ENCODE measurements around the gene CDK2.
"Not testable (repeated sequence)": the region's sequence is repeated elsewhere in the genome, so short reads cannot be mapped to it uniquely, and the experiment has no call there.

CDK2 gene

DNA sequence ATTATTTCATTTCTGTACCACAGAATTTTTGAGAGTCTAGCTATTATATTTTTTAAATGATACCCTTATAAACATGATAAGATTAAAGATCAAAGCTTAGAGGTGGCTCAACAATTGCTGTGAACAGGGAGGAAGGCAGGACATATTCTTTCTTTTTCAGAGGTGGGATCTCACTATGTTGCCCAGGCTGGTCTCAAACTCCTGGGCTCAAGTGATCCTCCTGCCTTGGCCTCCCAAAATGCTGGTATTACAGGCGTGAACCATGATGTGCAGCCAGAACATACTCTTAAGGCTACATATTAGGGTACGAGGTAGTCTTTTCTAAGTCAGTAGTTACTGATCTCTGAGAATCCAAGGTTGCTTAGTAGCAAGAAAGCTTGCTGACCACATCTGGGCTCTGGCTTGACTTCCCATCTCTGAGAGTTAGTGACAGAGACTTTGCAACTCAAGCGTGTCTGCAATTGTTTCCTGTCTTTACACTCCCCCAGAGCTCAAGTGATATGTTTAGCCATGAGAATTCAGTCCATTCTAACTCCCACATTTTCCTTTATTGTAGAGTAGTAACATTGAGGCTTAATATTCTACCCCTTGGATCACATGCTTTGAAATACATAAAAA, 15.8 kb downstream of the CDK2 start:
- DNase-seq: no peak

DNA sequence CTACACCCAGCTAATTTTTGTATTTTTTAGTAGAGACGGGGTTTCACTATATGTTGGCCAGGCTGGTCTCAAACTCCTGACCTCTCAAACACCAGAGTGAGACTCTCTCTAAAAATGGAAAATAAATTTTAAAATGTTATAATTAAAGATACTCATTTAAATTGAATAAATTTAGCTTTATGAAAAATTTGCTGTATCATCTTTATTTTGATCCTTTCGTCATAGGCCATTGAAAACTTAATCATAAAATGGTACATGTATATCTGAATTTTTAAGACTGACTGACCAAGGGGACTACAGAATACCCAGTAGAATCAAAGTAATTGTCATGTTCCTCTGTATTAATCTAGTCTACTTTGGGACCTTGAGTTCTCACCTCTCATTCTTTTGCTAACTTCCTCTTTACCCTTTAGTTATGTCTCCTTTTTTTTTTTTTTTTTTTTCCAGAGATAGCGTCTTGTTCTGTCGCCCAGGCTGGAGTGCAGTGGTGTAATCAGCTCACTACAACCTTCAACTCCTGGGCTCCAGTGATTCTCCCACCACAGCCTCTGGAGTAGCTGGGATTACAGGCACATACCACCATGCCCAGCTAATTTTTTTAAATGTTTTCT, 16.7 kb downstream of the CDK2 start:
- DNase-seq: no peak

DNA sequence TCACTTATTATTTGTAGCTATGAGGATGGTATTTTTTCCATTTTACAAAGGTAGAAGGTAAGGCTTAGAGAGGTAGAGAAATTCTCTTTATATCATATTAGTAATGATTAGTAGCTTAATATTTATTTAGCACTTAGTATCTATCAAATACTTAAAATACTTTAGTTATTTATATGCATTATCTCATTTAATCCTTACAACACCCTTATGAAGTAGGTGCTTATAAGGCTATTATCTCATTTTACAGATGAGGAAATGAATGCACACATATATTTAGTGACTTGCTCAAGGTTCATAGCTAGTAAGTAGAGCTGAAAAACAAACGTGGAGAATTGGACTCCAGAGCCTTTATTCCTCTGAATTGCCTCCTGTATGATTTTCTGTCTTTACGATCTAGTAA, 18.2 kb downstream of the CDK2 start:
- DNase-seq: no peak

DNA sequence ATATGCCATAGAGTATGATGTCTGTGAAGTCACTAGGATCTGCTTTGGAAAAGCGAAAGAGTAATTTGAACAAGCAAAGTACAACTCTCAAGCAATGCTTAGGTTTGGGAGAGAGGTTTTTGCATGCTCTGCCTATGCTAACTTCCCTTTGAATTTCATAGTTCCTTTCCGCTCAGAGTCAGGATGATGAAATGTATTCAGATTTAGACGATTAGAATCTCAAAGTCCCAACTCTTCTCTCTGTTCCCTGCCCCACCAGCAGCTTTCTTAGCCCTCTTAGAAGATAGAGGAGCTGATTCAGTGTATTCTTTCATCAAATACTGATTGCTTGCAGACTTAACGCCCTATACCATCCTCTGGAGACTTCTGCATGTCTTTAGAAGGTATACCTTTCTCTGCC, 18.7 kb downstream of the CDK2 start:
- DNase-seq: no peak

DNA sequence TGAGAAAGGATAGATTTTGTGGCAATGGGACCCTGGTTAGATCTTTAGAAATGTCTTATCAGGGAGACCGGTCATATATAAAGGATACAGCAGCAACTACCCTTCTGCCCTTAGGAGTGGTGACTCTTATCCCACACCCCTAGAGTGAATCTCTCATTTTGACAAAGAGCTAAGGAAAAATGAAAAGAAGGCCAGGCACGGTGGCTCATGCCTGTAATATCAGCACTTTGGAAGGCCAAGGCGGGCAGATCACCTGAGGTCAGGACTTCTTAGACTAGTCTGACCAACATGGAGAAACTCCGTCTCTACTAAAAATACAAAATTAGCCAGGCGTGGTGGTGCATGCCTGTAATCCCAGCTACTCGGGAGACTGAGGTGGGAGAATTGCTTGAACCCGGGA, 19.3 kb downstream of the CDK2 start:
- not testable (repeated sequence) for DNase-seq

DNA sequence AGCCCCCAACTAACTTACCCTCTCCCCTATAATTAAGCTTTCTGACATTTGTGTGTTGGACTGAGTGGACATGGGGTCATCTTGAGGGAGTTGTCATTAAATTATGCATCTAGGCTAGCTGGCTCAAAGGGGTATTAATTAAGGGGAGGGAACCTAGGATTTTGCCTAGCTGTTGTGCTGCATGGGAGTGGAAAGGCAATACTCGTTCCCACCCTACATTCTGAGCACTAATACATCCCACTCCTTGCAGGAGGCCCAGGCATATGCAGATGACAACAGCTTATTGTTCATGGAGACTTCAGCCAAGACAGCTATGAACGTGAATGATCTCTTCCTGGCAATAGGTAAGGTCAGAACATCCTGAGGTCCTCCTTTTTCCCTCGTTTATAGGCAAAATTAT, 24.5 kb downstream of the CDK2 start:
- DNase-seq: no peak

DNA sequence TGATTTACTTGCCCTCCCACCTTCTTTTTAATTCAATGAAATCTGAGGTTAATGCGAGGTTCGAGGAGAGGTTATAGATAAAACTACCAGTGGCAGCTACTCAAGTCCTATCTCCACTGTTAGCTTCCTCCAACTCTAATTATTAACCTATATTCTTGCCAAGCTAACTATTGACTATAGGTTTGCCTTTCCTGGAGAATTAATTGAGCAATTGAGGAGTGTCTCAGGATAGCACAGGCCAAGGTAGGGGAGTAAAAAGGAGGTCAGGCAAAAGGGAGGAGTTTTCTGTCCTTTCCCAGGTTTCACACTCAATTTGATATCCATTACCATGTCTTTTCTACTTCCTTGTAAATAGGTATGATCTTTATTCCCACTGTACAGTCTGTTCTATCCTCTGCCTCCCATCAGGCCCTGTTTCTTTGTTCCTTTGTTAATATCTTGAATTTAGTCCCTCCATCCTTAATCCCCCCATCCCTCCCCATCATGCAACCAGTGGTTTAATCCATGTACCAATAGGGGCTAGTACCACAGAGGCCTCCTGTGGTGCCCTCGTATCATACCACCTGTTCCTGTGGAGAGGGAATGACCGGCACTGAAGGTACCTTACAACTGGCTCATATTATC, 26.7 kb downstream of the CDK2 start:
- no peak for DNase-seq

DNA sequence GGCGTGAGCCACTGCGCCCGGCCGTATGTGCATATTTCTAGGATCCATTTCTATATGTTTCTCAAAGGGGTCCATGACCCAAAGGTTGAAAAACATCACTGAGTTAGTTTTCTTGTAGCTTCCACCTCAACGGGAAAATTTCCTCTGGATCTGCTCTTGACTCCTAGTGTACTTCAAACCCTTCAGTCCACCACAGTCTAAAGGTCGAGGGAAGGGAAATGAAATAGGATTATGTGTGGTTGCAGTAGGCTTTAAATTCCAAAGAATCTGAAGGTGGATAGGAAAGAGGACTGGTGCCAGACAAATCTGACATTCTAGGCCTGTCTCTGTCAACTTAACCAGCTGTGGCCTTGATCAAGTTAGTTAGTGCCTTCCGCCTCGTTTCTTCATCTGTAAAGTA, 28.7 kb downstream of the CDK2 start:
- no peak for DNase-seq

DNA sequence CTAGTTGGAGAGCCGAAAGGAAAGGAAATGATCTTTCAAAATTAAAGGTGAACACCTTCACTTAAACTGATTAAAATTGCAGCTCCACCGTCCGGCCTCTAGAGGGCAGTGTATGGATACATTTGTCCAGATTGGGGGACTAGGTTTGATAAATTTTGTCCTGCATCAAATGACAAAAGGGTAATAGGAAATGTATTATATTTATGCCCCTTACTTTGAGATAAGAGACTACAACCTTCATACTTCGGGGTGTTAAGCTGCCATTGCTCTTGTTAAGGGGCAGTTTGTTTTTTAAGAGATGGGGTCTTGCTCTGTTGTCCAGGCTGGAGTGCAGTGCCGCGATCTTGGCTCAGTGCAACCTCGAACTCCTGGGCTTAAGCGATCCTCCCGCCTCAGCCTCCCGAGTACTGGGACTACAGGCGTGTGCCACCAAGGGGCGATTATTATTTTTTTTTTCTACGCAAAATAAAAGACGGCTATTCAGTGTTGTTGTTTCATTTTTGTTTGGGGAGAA, 29.6 kb downstream of the CDK2 start:
- peak; percentile 49 for DNase-seq

DNA sequence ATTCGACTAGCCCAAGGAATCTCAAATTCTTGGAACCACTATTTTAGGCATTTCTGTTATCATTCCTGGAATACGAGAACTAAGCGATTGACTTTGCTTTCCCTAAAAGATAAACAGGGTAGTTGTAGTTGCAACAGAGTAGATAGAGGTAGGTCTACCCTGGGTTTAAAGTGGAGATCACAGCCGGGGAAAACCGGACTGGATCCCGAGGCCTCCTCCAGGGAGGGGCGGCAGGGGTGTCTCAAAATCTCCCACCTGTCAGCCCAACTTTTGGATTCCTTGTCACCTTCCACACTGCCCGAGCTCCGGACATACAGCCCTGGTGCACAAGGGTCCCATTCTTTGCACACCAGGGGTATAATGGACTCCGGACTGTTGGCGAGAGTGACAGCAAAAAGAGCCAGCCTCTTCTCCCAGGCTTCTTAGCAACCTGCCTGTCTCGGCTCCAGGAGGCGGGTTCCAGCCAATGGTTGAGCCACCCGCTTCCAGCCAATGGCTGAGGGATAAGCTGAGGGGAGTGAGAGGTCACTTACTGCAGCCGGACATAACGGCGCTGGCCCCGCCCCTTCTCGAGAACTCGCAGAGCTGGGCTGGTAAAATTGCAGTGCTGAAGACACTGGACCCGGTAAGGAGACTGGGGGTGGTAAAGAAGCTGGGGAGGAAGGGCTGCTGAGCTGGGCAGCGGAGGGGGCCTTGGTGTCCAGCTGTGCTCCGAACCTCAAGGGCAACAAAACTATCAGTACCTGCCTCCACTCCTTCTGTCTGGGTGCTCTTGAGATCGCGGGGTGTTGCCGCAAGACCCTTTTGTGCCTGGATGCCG, 30.3 kb downstream of the CDK2 start, which contains the start of gene SUOX:
SUOX (plus strand) TSS at position 562 of the 820 bp plus-strand sequence. CDS start 4,946 bp downstream, outside the sequence.
- no peak for DNase-seq

DNA sequence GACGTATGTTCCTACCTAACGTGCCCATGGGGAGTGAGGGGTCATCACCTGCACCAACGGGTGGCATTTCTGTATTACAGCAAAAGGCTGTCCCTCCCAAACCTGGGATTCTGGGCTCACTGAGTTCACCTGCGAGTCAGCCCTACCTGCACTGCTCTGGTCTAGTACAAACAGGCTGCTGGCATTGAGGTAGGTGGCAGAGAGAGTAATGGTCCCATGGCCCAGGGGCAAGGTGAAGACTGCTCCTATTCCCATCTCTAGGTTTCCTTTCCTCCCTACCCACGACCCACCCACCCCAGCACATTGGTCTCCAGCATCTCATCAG, 30.9 kb downstream of the CDK2 start:
- no peak for DNase-seq

DNA sequence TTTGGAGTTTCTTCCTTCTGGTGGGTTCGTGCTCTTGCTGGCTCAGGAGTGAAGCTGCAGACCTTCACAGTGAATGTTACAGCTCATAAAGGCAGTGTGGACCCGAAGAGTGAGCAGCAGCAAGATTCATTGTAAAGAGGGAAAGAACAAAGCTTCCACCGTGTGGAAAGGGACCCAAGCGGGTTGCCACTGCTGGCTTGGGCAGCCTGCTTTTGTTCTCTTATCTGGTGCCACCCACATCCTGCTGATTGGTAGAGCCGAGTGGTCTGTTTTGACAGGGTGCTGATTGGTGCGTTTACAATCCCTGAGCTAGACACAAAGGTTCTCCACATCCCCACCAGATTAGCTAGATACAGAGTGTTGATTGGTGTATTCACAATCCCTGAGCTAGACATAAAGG, 32.9 kb downstream of the CDK2 start:
- DNase-seq: not testable (repeated sequence)

DNA sequence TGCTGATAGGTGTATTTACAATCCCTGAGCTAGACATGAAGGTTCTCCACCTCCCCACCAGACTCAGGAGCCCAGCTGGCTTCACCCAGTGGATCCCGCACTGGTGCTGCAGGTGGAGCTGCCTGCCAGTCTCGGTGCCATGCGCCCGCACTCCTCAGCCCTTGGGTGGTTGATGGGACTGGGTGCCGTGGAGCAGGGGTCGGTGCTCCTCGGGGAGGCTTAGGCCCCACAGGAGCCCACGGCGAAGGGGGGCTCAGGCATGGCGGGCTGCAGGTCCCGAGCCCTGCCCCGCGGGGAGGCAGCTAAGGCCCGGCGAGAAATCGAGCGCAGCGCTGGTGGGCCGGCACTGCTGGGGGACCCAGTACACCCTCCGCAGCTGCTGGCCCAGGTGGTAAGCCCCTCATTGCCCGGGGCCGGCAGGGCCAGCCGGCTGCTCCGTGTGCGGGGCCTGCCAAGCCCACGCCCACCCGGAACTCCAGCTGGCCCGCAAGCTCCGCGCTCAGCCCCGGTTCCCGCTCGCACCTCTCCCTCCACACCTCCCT, 33.4 kb downstream of the CDK2 start:
- DNase-seq: not testable (repeated sequence)

DNA sequence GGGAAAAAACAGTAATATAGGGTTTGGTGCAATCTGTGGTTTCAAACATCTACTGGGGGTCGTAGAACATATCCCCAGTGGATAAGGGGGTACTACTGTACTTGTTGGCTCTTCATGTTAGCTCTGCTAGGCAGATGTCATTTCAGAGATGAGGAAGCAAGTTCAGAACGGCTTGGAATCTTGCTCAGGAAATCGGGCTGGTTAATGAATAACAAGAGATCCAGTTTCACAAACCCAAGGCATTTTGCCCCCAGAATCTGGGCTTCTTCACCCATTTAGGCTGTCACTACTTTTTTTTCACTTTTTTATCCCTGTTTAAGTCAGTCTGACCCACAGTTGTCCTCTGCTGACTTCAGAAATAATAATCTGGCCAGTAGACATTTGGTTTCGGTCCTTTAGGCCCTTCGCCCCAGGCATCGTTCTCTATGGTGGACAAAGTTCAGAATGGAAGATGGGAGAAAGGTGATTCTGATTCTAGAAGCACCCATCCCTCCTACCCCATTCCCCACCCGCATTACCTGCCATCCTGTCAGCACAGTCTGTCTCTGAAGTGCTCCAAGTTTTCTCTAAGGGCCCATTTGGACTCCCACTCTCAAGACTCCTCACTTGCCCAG, 35.0 kb downstream of the CDK2 start:
- DNase-seq: no peak

DNA sequence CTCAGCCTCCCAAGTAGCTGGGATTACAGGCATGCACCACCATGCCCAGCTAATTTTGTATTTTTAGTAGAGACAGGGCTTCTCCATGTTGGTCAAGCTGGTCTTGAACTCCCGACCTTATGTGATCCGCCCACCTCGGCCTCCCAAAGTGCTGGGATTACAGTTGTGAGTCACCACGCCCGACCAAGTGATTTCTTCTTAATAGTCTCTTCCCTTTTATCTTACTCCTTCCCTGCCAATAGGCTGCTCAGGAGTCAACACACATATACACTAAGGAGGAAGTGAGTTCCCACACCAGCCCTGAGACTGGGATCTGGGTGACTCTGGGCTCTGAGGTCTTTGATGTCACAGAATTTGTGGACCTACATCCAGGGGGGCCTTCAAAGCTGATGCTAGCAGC, 36.7 kb downstream of the CDK2 start:
- DNase-seq: not testable (repeated sequence)

DNA sequence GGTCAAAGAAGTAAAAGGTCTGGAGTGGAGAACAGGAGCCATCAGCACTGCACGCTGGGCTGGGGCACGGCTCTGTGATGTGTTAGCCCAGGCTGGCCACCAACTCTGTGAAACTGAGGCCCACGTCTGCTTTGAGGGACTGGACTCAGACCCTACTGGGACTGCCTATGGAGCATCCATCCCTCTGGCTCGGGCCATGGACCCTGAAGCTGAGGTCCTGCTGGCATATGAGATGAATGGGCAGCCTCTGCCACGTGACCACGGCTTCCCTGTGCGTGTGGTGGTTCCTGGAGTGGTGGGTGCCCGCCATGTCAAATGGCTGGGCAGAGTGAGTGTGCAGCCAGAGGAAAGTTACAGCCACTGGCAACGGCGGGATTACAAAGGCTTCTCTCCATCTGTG, 37.6 kb downstream of the CDK2 start:
- DNase-seq: no peak

DNA sequence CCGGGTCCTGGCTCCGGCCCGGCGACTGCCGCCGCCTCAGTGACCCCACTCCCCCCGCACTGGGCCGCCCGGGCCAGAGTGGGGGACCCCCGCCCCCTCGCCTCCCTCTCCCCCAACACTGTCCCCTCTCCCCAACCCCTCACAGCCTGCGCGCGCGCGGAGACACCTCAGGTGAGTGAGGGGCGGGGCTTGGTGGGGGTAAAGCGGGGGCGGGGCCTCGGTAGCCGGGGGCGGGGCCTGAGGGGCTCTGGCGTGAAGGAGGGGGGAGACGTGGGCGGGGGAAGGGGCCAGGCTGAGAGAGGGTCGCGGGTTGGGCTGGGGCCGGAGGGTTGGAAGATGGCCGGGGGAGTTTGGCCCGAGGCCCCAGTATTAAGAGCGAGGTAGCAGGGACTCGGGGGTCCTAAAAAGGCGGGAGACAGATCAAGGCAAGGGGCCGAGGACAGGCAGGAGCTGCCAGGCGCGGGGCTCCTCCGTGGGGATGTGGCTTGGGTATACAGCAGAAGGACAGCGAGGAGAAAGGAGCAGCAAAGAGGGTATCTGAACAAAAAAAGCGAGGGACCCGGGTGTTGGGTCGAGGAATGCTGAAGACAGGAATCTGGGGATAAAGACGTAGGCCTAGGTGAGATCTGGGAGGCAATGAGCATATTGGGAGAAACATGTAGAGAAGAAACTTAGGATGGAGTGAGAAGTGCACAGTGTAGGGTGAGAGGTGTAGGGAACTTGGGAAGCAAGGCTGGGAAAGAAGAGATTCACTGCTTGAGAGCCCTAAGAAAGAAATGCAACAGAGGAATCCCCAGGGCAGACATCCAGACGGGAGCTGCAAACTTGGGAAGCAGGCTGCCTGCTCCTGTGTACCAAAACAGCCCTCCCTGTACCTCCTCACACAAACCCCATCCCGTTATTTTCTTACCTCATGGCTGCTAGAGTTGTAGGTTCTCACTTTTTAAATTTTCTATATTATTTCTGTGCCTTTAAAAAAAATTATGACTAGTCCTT, 41.2 kb downstream of the CDK2 start:
- DNase-seq: peak; percentile 76

DNA sequence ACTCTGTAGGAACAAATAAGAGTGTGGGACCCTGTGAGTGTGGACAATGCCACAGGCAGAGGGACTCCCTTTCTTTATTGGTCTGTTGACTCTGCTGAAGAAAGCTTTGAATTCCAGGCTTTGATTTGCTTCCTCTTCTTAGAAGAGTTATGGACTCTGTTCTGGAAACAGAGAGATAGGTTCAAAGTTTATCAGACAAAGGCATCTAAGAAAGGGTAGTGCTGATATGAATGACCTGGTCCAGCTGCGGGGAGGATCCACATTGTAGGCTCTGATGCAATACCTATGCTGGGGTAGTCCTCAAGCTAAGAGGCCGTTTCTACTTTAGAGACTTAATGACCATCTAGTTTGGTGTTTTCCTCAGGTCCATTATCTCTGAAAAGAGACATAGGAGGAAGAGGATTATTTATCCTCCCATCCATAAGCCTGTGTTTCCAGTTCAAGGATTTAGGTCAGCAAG, 43.5 kb downstream of the CDK2 start:
- no peak for DNase-seq

DNA sequence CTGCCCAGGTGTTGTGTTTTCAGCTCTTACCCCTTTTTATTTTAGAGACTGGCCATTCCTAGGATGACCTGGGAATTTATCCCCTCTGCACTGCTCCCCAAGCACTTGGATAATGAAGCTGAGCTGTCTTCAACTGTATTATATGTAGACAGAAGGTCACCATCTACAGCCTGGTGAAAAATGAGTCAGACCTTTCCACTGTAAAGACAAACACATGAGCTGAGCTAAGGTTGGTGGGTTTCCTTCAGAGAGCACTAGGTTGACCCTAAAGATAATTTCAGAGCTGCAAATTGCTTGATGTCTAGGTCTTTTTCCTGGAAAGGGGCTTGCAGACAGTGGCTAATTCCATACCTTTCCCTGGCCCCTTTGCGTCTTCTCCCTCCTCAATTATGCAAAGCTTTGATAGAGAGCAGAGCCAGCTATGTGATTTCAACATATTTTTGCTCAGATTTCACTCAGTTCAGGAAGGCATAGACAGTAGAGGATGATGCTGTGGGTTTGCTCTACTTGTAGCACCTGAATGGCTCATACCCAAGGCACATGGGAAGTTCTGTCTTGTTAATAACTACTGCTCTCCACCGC, 45.0 kb downstream of the CDK2 start:
- DNase-seq: no peak

DNA sequence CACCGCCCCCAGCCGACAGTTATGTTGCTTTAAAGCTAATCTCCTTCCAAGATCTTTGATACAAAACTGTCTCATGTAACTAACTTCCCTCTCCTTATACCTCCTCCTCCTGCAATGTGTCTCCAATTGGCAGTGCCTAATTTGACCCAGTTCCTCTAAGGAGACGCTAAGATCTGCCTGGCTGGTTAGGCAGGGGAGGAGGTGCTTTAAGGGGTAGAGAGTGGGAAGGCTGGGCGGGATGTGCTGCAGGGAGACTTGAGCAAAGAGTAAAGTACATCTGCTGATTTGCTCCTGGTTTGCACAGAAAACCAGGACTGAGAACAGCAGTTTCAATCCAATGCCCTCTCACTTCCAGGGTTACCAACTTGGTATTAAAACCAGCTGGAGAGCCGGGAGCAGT, 46.9 kb downstream of the CDK2 start:
- no peak for DNase-seq

DNA sequence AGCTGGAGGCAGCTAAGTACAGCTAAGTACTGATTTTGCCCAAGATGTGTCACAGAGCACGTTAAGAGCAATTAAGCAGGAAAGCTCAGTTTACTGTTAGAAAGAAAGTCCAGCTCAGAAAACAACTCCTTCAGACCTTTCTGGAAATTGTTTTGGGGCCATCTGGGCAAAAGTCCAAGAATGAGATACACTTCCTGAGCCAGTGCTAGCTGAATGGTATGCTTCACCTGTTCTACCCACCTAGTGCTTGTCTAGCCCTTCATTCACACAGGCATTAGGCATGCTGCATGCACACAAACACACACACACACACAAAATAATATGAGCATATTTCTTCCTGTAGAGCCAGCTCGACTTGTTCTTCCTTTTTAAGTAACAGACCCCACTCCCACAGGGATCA, 47.6 kb downstream of the CDK2 start:
- no peak for DNase-seq

Data from activated naive CD4-positive, alpha-beta T cell treated with anti-CD3 and anti-CD28 coated beads, Interleukin-2, amount 50 U/mL, for 16 hours (primary cell).